GM21447 (cell line): ENCODE measurements around the gene COG7.

Experiments used
- ATAC-seq: cut with Tn5 transposase; IDR thresholded peaks from one replicate; pipeline ENCODE4 v1.9.1; 2021; ENCODE audit not compliant: unreplicated experiment

COG7 gene

GRCh38 chr16:23365602-23366240, 87.3 kb downstream of the COG7 start:
- peak; percentile 63 for ATAC-seq

- no peak for ATAC-seq
Observed at GRCh38 chr16:23362460-23363317, 90.3 kb downstream of the COG7 start.

- ATAC-seq: no peak
Observed at GRCh38 chr16:23359092-23359760, 93.8 kb downstream of the COG7 start.

- no peak for ATAC-seq
Observed at GRCh38 chr16:23357761-23358290, 95.2 kb downstream of the COG7 start.

GRCh38 chr16:23356941-23357340, 96.0 kb downstream of the COG7 start:
- no peak for ATAC-seq

- ATAC-seq: no peak
Observed at GRCh38 chr16:23355106-23355670, 97.8 kb downstream of the COG7 start.

- ATAC-seq: no peak
Observed at GRCh38 chr16:23354246-23354645, 98.7 kb downstream of the COG7 start.

- no peak for ATAC-seq
Observed at GRCh38 chr16:23353440-23353839, 99.5 kb downstream of the COG7 start.

- no peak for ATAC-seq
Observed at GRCh38 chr16:23351360-23351759, 101.6 kb downstream of the COG7 start.

GRCh38 chr16:23348579-23349469, 104.2 kb downstream of the COG7 start:
- ATAC-seq: no peak

- ATAC-seq: no peak
Observed at GRCh38 chr16:23345237-23345636, 107.8 kb downstream of the COG7 start.

GRCh38 chr16:23343643-23344612, 109.1 kb downstream of the COG7 start:
- ATAC-seq: no peak

GRCh38 chr16:23342083-23342640, 110.8 kb downstream of the COG7 start:
- no peak for ATAC-seq

- ATAC-seq: no peak
Observed at GRCh38 chr16:23339787-23340186, 113.2 kb downstream of the COG7 start.
